Caco-2 (cell line): Measurements from ENCODE around the gene DIO3. TPM values are rescaled to one million over a fixed set of nuclear protein-coding genes. Genes with fewer than 3 reads are reported as not detected.

Experiments
- BruUV-seq: library from RNA; stranded (reverse); fragments of 400-500 nt; replicated peaks from 2 replicates; lab custom pipeline; 2021; lab: Mats Ljungman, UMichigan
- CTCF ChIA-PET: fragments of 300-600 bp; sonication (Branson Sonifier 250); formaldehyde crosslinking; loops from one replicate; lab custom pipeline; 2022; ENCODE audit warnings: antibody characterized with exemption; lab: Charles Lee
- POLR2A ChIA-PET: fragments of 300-600 bp; sonication (Branson Sonifier 250); formaldehyde crosslinking; loops from one replicate; lab custom pipeline; 2022; ENCODE audit warnings: antibody characterized with exemption; lab: Charles Lee
- DNase-seq, 2 experiments: peaks; one replicate each; pipeline versions ENCODE4 v3.0.0 to v3.0.0-alpha.2; 2020 to 2022
- H3K27me3 ChIP-seq: replicated peaks from 2 replicates; pipeline ENCODE4 v1.6.0; 2011; ENCODE audit warnings: low read length; ENCODE audit not compliant: control insufficient read depth, insufficient read depth
- H3K36me3 ChIP-seq: 2 replicates; pipeline ENCODE4 v1.5.1; 2011; ENCODE audit warnings: low read length; ENCODE audit not compliant: control insufficient read depth, insufficient read depth
- H3K4me1 ChIP-seq: fragments of 250-450 bp; sonication (Bioruptor Pico); 2 replicates; pipeline ENCODE4 v1.5.1; 2020; ENCODE audit warnings: mild to moderate bottlenecking
- H3K4me3 ChIP-seq: 2 replicates; pipeline ENCODE4 v1.5.1; 2011; ENCODE audit warnings: low read depth, mild to moderate bottlenecking, control low read depth, low read length
- H3K9me3 ChIP-seq: fragments of 250-450 bp; sonication (Bioruptor Pico); 2 replicates; pipeline ENCODE4 v1.5.1; 2020; ENCODE audit warnings: mild to moderate bottlenecking, moderate library complexity
- H3K27ac Mint-ChIP-seq: one replicate; pipeline ENCODE4 v1.8.0; 2022; ENCODE audit warnings: mixed read lengths; ENCODE audit not compliant: unreplicated experiment
- H3K27me3 Mint-ChIP-seq: one replicate; pipeline ENCODE4 v1.8.0; 2022; ENCODE audit warnings: mixed read lengths; ENCODE audit not compliant: insufficient read depth, unreplicated experiment
- H3K36me3 Mint-ChIP-seq: one replicate; pipeline ENCODE4 v1.8.0; 2022; ENCODE audit warnings: mild to moderate bottlenecking, mixed read lengths; ENCODE audit not compliant: insufficient read depth, unreplicated experiment
- H3K4me1 Mint-ChIP-seq: one replicate; pipeline ENCODE4 v1.8.0; 2022; ENCODE audit warnings: low read depth, mixed read lengths; ENCODE audit not compliant: unreplicated experiment
- H3K4me3 Mint-ChIP-seq: one replicate; pipeline ENCODE4 v1.8.0; 2022; ENCODE audit warnings: mild to moderate bottlenecking, moderate library complexity, mixed read lengths; ENCODE audit not compliant: unreplicated experiment
- H3K9me3 Mint-ChIP-seq: one replicate; pipeline ENCODE4 v1.8.0; 2022; ENCODE audit warnings: mixed read lengths; ENCODE audit not compliant: unreplicated experiment
- intact Hi-C: fragments of 100-400 bp; cut with micrococcal nuclease; formaldehyde crosslinking; loops from one replicate; pipeline ENCODE4 v1.10.0; 2022; ENCODE audit not compliant: unreplicated experiment
- total RNA-seq: library from RNA; stranded (reverse); gene quantifications from 2 replicates; pipeline ENCODE4 v1.2.3, GENCODE V29; 2022
- TF ChIP-seq, protein P1 (sequence below), 2 experiments: fragments of 200-600 bp in 1 of 2; IDR thresholded peaks; 1 replicate in 1 of 2; 2 replicates in 1 of 2; pipeline versions ENCODE4 v1.5.1 to v1.8.0; 2011 to 2022; ENCODE audit warnings: antibody characterized with exemption in 1 of 2, control low read depth in 1 of 2, inconsistent platforms in 1 of 2, low read depth in 1 of 2, low read length in 1 of 2, mild to moderate bottlenecking in 1 of 2, moderate library complexity in 1 of 2; ENCODE audit not compliant: insufficient read depth in 1 of 2, severe bottlenecking in 1 of 2, unreplicated experiment in 1 of 2

The DIO3 gene
- total RNA-seq, 1 experiment from 2014 or later, result 0.41 TPM

- Histone ChIP-seq H3K36me3 (no peaks in the 10 kb centered on the region; the same call in 1 of the 2 replicates), H3K4me3 (peak overlapping the region; percentile 45), H3K27me3 (peaks cover 3% of the 10 kb centered on the region; the same call in 1 of the 2 replicates), H3K4me1 (peaks cover 14% of the 10 kb centered on the region; the same call in 1 of the 2 replicates), H3K9me3 (peaks cover 5% of the 10 kb centered on the region; the same call in 1 of the 2 replicates)
- no peak overlapping the region for H3K27ac Mint-ChIP-seq
- H3K27me3 Mint-ChIP-seq, result peaks cover 17% of the 10 kb centered on the region
- CTCF ChIA-PET, result no interaction called here
- H3K4me1 Mint-ChIP-seq, result peaks cover 10% of the 10 kb centered on the region
- no peaks in the 10 kb centered on the region for H3K9me3 Mint-ChIP-seq
- DNase-seq, result peak; percentile 22 to 59
- peak overlapping the region; percentile 56 for H3K4me3 Mint-ChIP-seq
- TF ChIP-seq, protein P1, sequence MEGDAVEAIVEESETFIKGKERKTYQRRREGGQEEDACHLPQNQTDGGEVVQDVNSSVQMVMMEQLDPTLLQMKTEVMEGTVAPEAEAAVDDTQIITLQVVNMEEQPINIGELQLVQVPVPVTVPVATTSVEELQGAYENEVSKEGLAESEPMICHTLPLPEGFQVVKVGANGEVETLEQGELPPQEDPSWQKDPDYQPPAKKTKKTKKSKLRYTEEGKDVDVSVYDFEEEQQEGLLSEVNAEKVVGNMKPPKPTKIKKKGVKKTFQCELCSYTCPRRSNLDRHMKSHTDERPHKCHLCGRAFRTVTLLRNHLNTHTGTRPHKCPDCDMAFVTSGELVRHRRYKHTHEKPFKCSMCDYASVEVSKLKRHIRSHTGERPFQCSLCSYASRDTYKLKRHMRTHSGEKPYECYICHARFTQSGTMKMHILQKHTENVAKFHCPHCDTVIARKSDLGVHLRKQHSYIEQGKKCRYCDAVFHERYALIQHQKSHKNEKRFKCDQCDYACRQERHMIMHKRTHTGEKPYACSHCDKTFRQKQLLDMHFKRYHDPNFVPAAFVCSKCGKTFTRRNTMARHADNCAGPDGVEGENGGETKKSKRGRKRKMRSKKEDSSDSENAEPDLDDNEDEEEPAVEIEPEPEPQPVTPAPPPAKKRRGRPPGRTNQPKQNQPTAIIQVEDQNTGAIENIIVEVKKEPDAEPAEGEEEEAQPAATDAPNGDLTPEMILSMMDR (IDR thresholded peaks at IDR 0.05; ENCODE audit: insufficient read depth in 1 of 2, low read depth in 1 of 2, low read length in 1 of 2, severe bottlenecking in 1 of 2, unreplicated experiment in 1 of 2), result peak in 1 of 2 experiments; percentile 40
- no peaks in the 10 kb centered on the region for H3K36me3 Mint-ChIP-seq
- POLR2A ChIA-PET, result no interaction called here
- intact Hi-C loops, result no loop called here
- BruUV-seq, result no TSS peak
Observed at GRCh38 chr14:101559624-101560533, 1.4 kb upstream of the DIO3 start.

DNA sequence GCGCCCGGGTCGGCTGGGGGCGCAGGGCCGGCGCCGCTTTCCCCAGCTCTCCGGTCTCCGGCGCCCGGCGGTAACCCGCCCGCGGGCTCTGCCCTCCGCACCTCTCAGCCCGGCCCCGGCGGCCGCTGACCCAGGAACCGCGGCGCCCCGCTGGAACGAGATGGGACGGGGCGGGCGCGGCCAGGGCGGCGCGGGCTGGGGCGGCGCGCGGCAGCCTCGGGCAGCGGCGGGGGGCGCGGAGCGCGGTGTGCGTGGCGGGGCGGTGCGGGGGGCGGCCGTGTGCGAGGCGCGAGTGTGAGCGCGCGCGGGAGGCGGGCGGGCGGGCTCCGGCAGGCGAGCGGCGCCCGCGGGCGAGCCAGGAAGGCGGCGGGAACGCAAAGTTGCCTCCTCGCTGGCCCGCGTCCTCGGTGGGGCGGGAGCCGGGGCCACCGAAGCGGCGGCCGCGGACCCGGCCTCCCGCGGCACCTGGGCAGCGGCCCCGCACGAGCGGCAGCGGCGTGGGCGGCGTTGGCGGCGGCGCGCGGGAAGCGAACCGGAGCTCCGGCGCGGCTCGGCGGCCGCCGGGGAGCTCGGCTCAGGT is 671 bp upstream of the DIO3 start:
- ChIA-PET CTCF (no interaction called here), POLR2A (no interaction called here)
- Histone ChIP-seq H3K27me3 (peaks cover 3% of the 10 kb centered on the region; the same call in 1 of the 2 replicates), H3K4me1 (peaks cover 9% of the 10 kb centered on the region; the same call in 1 of the 2 replicates), H3K9me3 (peaks cover 5% of the 10 kb centered on the region; the same call in 1 of the 2 replicates), H3K36me3 (no peaks in the 10 kb centered on the region; the same call in 1 of the 2 replicates), H3K4me3 (peak overlapping the region; percentile 10; the same call in 1 of the 2 replicates)
- H3K27ac Mint-ChIP-seq, result no peak overlapping the region
- H3K36me3 Mint-ChIP-seq, result no peaks in the 10 kb centered on the region
- H3K27me3 Mint-ChIP-seq, result peaks cover 23% of the 10 kb centered on the region
- no peaks in the 10 kb centered on the region for H3K9me3 Mint-ChIP-seq
- TF ChIP-seq, protein P1 (IDR thresholded peaks at IDR 0.05; ENCODE audit: insufficient read depth in 1 of 2, low read depth in 1 of 2, low read length in 1 of 2, severe bottlenecking in 1 of 2, unreplicated experiment in 1 of 2), result no peak
- peak overlapping the region; percentile 56 for H3K4me3 Mint-ChIP-seq
- no TSS peak for BruUV-seq
- intact Hi-C loops, result no loop called here
- peaks cover 3% of the 10 kb centered on the region for H3K4me1 Mint-ChIP-seq
- no peak for DNase-seq

DNA sequence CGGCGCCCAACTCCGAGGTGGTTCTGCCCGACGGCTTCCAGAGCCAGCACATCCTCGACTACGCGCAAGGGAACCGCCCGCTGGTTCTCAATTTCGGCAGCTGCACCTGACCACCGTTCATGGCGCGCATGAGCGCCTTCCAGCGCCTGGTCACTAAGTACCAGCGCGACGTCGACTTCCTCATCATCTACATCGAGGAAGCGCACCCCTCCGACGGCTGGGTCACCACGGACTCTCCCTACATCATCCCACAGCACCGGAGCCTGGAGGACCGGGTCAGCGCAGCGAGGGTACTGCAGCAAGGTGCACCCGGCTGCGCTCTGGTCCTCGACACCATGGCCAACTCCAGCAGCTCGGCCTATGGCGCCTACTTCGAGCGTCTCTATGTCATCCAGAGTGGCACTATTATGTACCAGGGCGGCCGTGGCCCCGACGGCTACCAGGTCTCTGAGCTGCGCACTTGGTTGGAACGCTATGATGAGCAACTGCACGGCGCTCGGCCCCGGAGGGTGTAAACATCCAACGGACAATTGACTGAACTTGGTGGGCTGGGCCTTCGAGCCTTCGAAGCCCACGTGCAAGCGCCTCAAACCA is 699 bp downstream of the DIO3 start:
- no peak for DNase-seq
- no peak overlapping the region for H3K27ac Mint-ChIP-seq
- H3K27me3 Mint-ChIP-seq, result peaks cover 26% of the 10 kb centered on the region
- H3K27me3 ChIP-seq, result peaks cover 3% of the 10 kb centered on the region; the same call in 1 of the 2 replicates
- TF ChIP-seq, protein P1 (IDR thresholded peaks at IDR 0.05; ENCODE audit: insufficient read depth in 1 of 2, low read depth in 1 of 2, low read length in 1 of 2, severe bottlenecking in 1 of 2, unreplicated experiment in 1 of 2), result no peak
- no peaks in the 10 kb centered on the region; the same call in 1 of the 2 replicates for H3K36me3 ChIP-seq
- H3K36me3 Mint-ChIP-seq, result no peaks in the 10 kb centered on the region
- peaks cover 5% of the 10 kb centered on the region; the same call in 1 of the 2 replicates for H3K9me3 ChIP-seq
- CTCF ChIA-PET, result interaction anchor here (0.7 kb wide), 1 partner anchor 56 kb away, joined by 7 read pairs; no protein-coding TSS in a partner anchor
- no TSS peak for BruUV-seq
- H3K4me1 Mint-ChIP-seq, result no peaks in the 10 kb centered on the region
- H3K4me3 Mint-ChIP-seq, result peak overlapping the region; percentile 57
- H3K9me3 Mint-ChIP-seq, result no peaks in the 10 kb centered on the region
- intact Hi-C loops, result no loop called here
- POLR2A ChIA-PET, result no interaction called here
- 0 out of 2 replicates have a peak, but pooled peaks cover 5% of the 10 kb centered on the region for H3K4me1 ChIP-seq
- no peak overlapping the region for H3K4me3 ChIP-seq
